Measurements from ENCODE around the gene ABL1.
A peak's percentile ranks its signal among the peaks of the same experiment; 100 is the strongest.

ABL1 gene

DNA sequence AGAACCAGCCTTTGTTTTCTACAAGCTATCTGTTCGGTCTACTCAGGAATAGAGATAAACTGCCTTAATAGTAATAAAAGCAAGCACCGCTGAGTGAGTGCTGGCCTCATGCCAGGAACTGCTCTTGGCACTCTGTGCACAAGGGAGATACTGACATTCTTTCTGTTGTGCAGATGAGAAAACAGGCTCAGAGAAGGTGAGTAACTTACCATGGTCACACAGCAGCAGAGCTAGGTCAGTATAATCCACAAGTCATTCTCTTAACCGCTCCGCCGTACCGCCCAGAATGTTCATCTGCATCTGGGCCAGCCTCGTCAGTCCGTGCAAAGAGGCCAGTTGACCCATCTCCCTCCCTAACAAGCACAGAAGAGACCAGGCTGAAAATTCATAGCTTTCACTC lies 34.2 kb downstream of the ABL1 start:
- no peak overlapping the region for H3K4me3 ChIP-seq (ENCODE audit: low read depth, low read length)
- DNase-seq (ENCODE audit: low read depth), result peak; percentile 84
- TF ChIP-seq, protein P1, sequence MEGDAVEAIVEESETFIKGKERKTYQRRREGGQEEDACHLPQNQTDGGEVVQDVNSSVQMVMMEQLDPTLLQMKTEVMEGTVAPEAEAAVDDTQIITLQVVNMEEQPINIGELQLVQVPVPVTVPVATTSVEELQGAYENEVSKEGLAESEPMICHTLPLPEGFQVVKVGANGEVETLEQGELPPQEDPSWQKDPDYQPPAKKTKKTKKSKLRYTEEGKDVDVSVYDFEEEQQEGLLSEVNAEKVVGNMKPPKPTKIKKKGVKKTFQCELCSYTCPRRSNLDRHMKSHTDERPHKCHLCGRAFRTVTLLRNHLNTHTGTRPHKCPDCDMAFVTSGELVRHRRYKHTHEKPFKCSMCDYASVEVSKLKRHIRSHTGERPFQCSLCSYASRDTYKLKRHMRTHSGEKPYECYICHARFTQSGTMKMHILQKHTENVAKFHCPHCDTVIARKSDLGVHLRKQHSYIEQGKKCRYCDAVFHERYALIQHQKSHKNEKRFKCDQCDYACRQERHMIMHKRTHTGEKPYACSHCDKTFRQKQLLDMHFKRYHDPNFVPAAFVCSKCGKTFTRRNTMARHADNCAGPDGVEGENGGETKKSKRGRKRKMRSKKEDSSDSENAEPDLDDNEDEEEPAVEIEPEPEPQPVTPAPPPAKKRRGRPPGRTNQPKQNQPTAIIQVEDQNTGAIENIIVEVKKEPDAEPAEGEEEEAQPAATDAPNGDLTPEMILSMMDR (conservative IDR thresholded peaks at IDR 0.05; ENCODE audit: low read depth, low read length), result no peak

- TF ChIP-seq, protein P1 (conservative IDR thresholded peaks at IDR 0.05; ENCODE audit: low read depth, low read length), result no peak
- no peak for DNase-seq (ENCODE audit: low read depth)
- H3K4me3 ChIP-seq (ENCODE audit: low read depth, low read length), result no peak overlapping the region
Measured at GRCh38 chr9:130870491-130871381, 35.7 kb downstream of the ABL1 start.

DNA sequence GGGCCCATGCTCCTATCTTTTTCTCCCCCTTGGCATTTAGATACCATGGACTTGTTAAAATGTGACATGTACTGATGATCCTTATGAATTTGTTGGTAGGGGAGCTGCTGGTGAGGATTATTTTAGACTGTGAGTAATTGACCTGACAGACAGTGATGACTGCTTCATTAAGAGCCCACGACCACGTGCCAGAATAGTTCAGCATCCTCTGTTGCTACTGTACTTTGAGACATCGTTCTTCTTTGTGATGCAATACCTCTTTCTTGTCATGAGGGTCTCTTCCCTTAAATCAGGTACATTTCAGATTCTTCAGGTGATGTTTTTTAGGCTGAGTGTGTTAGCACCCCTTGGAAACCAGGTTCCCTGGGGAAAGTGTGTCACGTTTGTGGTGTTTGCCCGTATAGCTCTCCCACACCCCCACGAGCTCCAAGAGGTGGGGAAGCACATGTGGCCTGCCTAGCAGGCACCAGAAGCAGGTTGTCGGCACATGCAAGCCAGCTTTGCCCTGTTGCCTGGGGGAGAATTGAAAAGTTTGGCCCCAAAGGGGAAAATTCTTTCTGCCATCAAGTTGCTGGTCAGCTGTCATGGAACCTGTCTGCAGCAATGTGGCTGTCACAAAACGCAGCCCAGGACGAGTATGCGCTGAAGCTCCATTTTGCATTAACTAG lies 36.5 kb downstream of the ABL1 start:
- DNase-seq (ENCODE audit: low read depth), result no peak
- H3K4me3 ChIP-seq (ENCODE audit: low read depth, low read length), result no peak overlapping the region
- TF ChIP-seq, protein P1 (conservative IDR thresholded peaks at IDR 0.05; ENCODE audit: low read depth, low read length), result no peak

- no peak overlapping the region for H3K4me3 ChIP-seq (ENCODE audit: low read depth, low read length)
- TF ChIP-seq, protein P1 (conservative IDR thresholded peaks at IDR 0.05; ENCODE audit: low read depth, low read length), result no peak
- no peak for DNase-seq (ENCODE audit: low read depth)
Measured at GRCh38 chr9:130872093-130872492, 37.0 kb downstream of the ABL1 start.

DNA sequence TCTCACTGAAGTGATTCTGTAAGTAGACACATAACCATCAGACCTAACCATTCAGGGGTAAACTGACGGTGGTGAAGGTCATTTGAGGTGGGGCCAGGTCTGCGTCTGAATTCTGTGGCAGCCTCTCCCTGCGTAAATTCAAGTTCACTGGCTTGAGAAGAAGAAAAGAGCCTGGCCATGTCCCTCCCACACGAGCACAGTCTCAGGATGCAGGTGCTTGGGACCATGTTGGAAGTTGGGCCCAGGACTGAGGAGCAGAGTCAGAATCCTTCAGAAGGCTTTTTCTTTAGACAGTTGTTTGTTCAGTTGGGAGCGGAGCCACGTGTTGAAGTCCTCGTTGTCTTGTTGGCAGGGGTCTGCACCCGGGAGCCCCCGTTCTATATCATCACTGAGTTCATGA lies 37.5 kb downstream of the ABL1 start:
- TF ChIP-seq, protein P1 (conservative IDR thresholded peaks at IDR 0.05; ENCODE audit: low read depth, low read length), result no peak
- H3K4me3 ChIP-seq (ENCODE audit: low read depth, low read length), result no peak overlapping the region
- DNase-seq (ENCODE audit: low read depth), result no peak

GRCh38 chr9:130872912-130873503 lies 38.0 kb downstream of the ABL1 start:
- TF ChIP-seq, protein P1 (conservative IDR thresholded peaks at IDR 0.05; ENCODE audit: low read depth, low read length), result no peak
- DNase-seq (ENCODE audit: low read depth), result no peak
- no peak overlapping the region for H3K4me3 ChIP-seq (ENCODE audit: low read depth, low read length)
